Measurements from ENCODE around the gene SAMD4A.

Gene SAMD4A

GRCh38 chr14:54709444-54709843, 142.5 kb downstream of the SAMD4A start:
- Histone ChIP-seq H4K20me1 (ENCODE audit: low read depth, low read length) (no peaks in the 10 kb centered on the region), H3K4me2 (ENCODE audit: low read depth, low read length, poor library complexity, severe bottlenecking) (no peak overlapping the region), H2AFZ (ENCODE audit: low read depth, low read length, severe bottlenecking) (no peak overlapping the region), H3K79me2 (ENCODE audit: insufficient read depth, low read length) (no peaks in the 10 kb centered on the region), H3K9ac (ENCODE audit: low read length) (no peak overlapping the region), H3K27ac (ENCODE audit: low read depth, low read length) (no peak overlapping the region), H3K36me3 (ENCODE audit: low read length) (no peaks in the 10 kb centered on the region), H3K9me3 (ENCODE audit: insufficient read depth, low read length) (no peaks in the 10 kb centered on the region), H3K27me3 (ENCODE audit: low read length) (no peaks in the 10 kb centered on the region), H3K4me3 (ENCODE audit: insufficient read depth, low read length, poor library complexity, severe bottlenecking) (no peak overlapping the region), H3F3A (ENCODE audit: insufficient read depth) (no peaks in the 10 kb centered on the region), H3K9me2 (replicated peaks; ENCODE audit: insufficient read depth, low read length) (no peaks in the 10 kb centered on the region)
- TF ChIP-seq EZH2phosphoT487 (conservative IDR thresholded peaks at IDR 0.05; ENCODE audit: low read length), result no peak
- TF ChIP-seq, protein P1, sequence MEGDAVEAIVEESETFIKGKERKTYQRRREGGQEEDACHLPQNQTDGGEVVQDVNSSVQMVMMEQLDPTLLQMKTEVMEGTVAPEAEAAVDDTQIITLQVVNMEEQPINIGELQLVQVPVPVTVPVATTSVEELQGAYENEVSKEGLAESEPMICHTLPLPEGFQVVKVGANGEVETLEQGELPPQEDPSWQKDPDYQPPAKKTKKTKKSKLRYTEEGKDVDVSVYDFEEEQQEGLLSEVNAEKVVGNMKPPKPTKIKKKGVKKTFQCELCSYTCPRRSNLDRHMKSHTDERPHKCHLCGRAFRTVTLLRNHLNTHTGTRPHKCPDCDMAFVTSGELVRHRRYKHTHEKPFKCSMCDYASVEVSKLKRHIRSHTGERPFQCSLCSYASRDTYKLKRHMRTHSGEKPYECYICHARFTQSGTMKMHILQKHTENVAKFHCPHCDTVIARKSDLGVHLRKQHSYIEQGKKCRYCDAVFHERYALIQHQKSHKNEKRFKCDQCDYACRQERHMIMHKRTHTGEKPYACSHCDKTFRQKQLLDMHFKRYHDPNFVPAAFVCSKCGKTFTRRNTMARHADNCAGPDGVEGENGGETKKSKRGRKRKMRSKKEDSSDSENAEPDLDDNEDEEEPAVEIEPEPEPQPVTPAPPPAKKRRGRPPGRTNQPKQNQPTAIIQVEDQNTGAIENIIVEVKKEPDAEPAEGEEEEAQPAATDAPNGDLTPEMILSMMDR (IDR thresholded peaks at IDR 0.05; ENCODE audit: insufficient read depth, low read length, poor library complexity, severe bottlenecking), result no peak

- Histone ChIP-seq H3K4me2 (ENCODE audit: low read depth, low read length, poor library complexity, severe bottlenecking) (no peak overlapping the region), H3F3A (ENCODE audit: insufficient read depth) (no peaks in the 10 kb centered on the region), H3K9ac (ENCODE audit: low read length) (no peak overlapping the region), H3K9me3 (ENCODE audit: insufficient read depth, low read length) (no peaks in the 10 kb centered on the region), H3K9me2 (replicated peaks; ENCODE audit: insufficient read depth, low read length) (no peaks in the 10 kb centered on the region), H3K79me2 (ENCODE audit: insufficient read depth, low read length) (no peaks in the 10 kb centered on the region), H2AFZ (ENCODE audit: low read depth, low read length, severe bottlenecking) (no peak overlapping the region), H3K36me3 (ENCODE audit: low read length) (no peaks in the 10 kb centered on the region), H3K4me3 (ENCODE audit: insufficient read depth, low read length, poor library complexity, severe bottlenecking) (no peak overlapping the region), H3K27me3 (ENCODE audit: low read length) (no peaks in the 10 kb centered on the region), H4K20me1 (ENCODE audit: low read depth, low read length) (no peaks in the 10 kb centered on the region), H3K27ac (ENCODE audit: low read depth, low read length) (no peak overlapping the region)
- TF ChIP-seq, protein P1 (IDR thresholded peaks at IDR 0.05; ENCODE audit: insufficient read depth, low read length, poor library complexity, severe bottlenecking), result no peak
- TF ChIP-seq EZH2phosphoT487 (conservative IDR thresholded peaks at IDR 0.05; ENCODE audit: low read length), result no peak
These were observed 142.9 kb downstream of the SAMD4A start for GRCh38 chr14:54709867-54710266.

GRCh38 chr14:54711312-54711711, 144.4 kb downstream of the SAMD4A start:
- TF ChIP-seq, protein P1 (IDR thresholded peaks at IDR 0.05; ENCODE audit: insufficient read depth, low read length, poor library complexity, severe bottlenecking), result no peak
- TF ChIP-seq EZH2phosphoT487 (conservative IDR thresholded peaks at IDR 0.05; ENCODE audit: low read length), result no peak
- no peak overlapping the region for H2AFZ ChIP-seq (ENCODE audit: low read depth, low read length, severe bottlenecking)
- no peaks in the 10 kb centered on the region for H4K20me1 ChIP-seq (ENCODE audit: low read depth, low read length)
- H3F3A ChIP-seq (ENCODE audit: insufficient read depth), result no peaks in the 10 kb centered on the region
- no peak overlapping the region for H3K9ac ChIP-seq (ENCODE audit: low read length)
- no peaks in the 10 kb centered on the region for H3K9me3 ChIP-seq (ENCODE audit: insufficient read depth, low read length)
- H3K36me3 ChIP-seq (ENCODE audit: low read length), result no peaks in the 10 kb centered on the region
- H3K4me2 ChIP-seq (ENCODE audit: low read depth, low read length, poor library complexity, severe bottlenecking), result no peak overlapping the region
- no peaks in the 10 kb centered on the region for H3K27me3 ChIP-seq (ENCODE audit: low read length)
- no peak overlapping the region for H3K4me3 ChIP-seq (ENCODE audit: insufficient read depth, low read length, poor library complexity, severe bottlenecking)
- no peak overlapping the region for H3K27ac ChIP-seq (ENCODE audit: low read depth, low read length)
- H3K9me2 ChIP-seq (replicated peaks; ENCODE audit: insufficient read depth, low read length), result no peaks in the 10 kb centered on the region
- H3K79me2 ChIP-seq (ENCODE audit: insufficient read depth, low read length), result no peaks in the 10 kb centered on the region

All from SU-DHL-6 (cell line).